Mucosa of gallbladder (tissue), 1 donor: ENCODE measurements around the gene NOL4L. TPM values are rescaled to one million over a fixed set of nuclear protein-coding genes. Genes with fewer than 3 reads are reported as not detected.
A peak's percentile ranks its signal among the peaks of the same experiment; 100 is the strongest.

Source experiments
- DNase-seq: peaks from one replicate; pipeline ENCODE4 v3.0.0-alpha.2; 2020; ENCODE audit warnings: low spot score
- total RNA-seq: library from RNA; stranded (reverse); gene quantifications from one replicate; pipeline ENCODE4 v1.2.1, GENCODE V29; 2021
- donor health status: DM: no; HTN: no; CAD: no.

Gene NOL4L
- total RNA-seq, 1 donor from 2014 or later, result 53.0 TPM

DNA sequence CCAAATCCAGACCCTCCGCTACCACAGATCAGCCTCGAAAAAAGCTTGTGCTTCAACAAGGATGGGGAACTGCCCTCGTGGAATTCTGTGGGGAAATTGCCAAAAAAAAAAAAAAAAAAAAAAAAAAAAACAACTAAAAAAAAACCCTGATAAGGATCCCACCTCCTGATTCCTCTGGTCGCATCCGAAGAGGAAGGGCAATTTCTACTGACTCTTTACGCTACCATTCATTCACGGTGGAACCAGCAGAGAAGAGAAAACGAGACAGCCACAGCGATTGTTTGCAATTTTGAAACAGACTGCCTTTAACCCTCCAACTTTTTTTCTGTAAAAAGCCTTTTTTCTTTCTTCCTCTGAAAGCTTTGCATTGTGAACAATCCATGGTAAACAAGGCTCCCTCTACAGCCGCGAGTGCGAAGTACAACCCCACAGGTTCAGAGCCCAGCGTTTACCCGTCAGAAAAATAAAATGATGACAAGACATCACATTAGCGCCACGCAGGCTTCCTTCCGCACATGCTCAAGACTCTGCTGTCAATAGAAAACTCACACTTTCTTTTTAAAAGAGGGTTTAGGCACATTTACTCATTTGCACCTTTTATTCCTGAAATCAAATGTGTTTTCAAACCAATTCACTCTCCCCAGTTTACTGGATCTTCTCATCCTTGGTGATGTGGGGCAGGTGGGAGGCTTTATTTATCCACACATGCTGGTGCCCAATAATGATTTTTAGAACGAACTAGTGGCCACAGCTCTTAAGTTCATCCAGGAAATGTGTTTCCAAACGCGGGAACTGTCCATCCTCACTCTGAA, 100.0 kb downstream of the NOL4L start:
- peak; percentile 86 for DNase-seq

DNA sequence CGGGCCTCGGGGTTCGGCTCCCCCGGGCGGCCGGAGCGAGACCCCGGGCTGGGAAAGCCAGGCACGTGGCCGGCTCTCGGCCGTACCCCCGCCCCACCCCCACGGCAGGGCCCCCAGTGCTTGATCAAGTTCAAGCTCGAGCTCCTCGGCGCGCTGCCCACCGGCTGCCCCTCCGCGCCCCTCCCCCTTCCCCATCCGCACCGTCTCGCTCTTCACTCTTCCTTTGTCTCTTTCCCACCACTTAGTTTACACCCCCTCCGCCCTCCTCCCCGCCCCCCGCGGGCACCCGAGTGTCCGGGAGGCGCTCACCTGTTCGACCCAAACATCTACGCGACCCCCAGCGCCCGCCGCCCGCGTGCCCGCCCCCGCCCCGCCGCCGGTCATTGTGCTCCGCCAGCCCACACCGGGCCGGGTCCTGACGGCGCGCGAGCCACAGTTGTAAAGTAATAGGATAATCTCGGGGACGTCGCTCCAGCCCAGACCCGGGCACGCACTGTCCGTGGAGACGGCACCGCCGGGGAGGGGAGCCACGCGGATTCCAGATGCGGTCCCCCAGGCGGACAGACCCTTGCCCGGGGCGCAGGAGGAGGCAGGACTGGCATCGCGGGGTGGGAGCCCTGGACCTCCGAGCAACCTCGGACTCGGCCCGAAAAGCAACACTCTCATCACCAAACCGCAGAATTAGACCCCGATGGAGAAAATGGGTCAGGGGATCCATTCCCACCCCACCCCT, 100.7 kb downstream of the NOL4L start:
- DNase-seq, result no peak

DNA sequence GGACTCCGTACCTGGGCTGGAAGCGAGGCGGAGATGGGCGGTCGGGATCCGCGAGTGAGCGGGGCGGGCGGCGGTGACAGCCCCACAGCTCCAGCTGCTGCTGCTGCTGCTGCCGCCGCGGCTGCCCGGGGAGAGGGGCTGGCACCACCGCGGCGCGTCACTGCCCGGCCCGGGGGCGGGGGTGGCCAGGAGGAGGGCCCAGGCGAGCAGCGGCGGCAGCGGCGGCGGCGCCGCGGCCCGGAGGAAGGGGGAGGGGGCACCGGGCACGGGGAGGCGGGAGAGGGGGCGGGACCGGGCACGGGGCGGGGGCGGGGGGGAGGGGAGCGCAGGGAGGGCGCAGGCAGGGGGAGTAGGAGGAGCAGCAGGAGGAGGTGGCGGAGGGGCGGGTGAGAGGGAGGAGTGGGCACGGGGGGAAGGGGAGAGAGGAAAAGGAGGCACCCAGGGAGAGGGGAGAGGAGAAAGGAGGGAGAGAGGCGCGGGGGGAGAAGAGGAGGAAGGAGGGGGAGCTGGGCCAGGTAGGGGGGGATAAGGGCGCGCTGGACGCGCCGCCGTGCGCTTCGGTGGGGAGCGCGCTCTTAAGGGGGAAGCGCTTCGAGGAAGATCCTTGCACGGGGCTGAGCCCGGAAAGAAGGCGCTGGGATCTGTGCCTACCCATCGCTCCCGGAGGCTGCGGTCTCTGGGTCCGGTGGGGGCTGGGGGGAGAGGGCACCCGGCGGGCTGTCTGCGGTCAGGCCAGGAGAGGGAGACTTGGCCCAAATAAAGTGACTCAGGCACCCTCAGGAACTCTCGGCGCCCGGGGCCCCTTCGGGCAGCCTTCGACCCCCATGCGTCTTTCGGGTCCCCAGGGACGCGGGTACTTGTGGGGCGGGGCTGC, 101.5 kb downstream of the NOL4L start:
- peak; percentile 63 for DNase-seq

DNA sequence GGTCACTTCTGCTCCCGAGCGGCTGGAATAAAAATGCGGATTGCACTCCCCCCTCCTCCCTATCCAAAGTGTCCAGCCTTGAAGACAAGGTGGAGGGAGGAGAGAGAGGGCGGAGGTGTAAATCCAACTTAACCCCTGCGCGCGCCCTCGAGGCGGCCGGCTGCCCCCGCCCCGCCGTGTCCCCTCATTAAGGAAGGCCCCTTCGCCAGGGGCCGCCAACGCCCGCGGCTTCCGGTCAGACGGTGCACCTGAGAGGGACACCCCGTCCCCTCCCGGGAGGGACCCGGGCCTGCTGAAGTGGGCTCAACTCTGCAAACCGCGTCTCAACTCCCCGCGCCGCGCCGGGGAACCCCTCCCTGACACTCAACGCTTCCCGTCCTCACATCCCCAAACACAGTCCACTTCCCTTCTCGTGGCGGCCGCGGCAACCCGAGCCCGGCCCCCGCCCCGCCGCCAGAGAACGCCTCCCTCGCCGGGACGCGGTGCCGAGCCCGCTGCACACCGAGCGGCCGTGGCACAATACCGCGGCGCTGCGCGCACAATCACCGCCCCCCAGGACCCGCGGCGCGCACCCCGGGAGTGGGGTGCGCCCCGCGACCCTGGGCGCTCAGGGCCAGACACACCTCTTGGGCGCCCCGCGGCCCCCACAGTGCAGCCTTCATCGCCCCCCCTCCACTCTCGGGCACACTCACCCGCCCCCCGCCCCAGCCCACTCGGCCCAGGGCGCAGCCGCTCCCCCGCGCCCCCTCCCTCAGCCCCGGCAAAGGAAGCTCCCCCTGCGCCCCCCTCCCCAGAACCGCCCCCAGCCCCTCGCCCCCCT, 102.5 kb downstream of the NOL4L start:
- no peak for DNase-seq

DNA sequence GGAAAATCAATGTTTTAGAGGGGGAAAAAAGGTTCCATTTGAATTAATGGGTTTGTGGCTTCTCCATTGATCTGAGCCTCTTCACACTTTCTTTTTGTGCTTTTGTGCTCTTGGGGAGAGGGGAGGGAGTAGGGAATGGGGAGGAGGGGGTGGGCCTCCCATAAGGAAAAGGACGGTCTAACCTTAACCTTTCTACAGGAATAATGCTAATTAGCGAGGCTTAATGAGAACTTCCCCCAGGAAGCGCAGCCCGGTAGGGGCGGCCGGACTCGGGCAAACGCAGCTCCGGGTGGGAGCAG, 103.0 kb downstream of the NOL4L start:
- DNase-seq, result no peak

DNA sequence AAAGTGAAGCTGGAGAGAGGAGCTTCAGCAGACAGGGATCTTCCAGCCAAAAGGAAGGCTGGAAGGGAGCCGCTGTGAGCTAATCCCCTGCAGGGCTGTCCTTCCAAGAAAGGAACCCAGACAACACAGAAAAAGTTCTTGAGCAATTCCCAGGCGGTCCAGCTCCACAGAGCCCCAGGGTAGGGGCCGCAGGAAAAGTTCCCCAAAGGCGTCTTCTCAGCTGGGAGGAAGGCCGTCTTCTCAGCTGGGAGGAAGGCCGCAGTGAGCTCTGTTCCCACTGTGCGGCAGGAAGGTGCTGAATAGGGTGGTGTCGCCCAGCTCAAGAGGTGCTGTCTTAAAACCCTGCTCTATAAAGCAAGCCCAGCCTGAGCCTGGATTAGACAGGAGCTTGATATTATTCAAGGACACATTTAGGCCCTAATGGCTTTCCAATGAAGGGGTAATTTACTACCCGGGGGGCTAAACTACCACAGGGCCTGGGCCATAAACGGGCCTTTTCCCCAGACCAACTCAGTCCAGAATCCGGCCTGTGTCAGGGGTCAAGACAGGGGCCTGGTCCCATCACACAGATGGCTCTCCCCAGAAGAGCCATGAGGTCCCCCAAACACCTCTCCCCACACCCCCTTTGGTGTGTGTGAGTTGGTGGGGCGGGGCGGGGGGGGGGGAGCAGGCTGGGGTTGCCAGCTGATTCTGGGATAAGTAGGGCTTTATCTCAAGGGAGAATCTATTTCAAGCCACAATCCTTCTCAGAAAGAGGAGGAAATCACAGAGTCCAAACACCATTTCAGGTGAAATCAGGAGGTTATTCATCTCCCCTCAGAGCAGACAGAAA, 103.6 kb downstream of the NOL4L start:
- DNase-seq, result no peak

DNA sequence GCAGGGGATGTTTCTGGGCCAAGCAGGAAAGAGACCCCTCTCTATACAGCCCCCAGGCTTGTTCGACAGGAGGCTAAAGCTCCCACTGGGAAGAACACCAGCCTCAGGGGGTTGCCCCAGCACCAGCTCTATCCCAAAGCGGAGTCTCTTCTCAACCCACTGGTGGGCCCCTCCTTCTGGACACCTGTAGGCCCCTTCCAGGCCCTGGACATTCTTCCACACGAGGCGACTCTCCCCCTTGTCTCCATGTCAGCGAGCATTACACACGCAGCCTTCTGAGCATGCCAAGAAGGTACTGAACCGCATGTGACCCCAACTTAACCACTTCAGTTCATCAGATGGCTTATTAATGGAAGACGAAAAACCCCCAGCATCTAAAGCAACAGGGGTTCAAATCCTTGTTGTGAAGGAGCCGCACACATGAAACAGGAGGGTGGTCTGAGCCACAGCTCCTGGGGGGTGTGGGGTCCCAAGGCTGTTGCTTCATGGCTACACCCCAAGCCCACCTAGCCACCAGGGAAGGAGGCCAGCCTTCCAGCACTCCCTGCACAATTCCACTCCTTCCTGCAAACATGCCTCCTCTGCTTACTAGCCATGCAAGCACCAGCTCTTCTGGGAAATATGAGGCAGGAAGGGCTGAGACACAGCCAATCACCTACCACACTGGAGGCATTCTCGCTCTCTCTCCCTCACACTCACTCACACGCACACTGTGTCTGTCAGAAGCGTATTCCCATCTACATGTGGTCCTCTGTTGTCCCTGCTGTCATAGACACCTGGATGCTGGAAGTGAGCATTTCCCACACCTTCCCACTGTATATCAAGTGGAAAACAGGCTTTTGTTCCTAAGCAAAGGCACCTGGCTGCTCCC, 104.5 kb downstream of the NOL4L start:
- no peak for DNase-seq

DNA sequence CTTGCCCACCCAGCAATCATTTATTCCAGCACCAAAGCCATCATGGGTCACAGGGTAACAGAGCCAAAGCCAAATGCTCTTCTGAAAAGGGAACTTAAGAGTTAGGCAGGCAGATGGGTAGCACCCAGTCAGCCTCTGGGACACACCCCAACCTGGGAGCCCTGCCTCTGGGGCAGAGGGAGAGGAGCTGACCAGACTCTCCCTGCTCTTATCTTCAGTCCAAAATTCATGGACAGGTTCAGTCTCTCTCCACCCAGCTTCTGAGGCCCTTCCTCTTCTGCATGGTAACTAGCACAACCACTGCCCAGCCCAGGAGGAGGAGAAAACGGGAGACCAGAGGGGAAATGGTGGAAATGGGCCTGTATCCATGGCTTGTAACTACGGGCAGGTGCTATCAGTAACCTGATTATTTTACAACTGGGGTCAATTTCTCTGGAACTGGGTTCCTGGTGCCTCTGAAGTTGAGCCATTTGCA, 105.4 kb downstream of the NOL4L start:
- DNase-seq, result no peak

DNA sequence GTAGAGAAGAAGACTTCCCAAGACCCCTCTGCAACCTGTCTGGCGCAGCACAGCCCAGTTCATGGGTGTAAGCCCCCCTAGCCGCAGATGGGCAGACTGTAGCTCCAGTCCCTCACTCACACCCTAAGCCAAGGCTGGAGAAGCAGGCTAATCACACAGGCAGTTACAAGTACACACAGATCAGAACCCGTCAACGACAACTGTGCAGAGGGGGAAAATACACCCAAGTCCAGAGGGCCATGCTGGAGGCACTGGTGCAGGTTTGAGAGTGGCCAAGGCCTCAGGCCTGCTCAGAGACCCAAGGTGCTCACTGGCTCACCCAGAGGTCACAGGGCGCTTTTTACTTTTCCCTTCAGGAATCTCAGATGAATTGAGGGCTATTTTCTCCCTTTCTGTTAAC, 106.1 kb downstream of the NOL4L start:
- no peak for DNase-seq

DNA sequence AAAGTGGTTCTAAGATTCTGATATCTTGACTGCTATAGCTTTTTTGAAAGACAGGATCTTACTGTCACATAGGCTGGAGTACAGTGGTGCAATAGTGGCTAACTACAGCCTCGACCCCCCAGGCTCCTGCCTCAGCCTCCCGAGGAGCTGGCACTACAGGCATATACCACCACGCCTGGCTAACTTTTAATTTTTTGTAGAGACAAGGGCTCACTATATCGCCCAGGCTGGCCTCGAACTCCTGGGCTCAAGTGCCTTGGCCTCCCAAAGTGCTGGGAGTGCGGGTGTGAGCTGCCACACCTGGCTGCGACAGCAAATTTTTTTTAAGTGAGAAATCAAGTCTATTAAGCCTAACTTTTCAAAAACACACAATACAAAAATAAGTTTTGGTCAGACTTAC, 106.6 kb downstream of the NOL4L start:
- no peak for DNase-seq

DNA sequence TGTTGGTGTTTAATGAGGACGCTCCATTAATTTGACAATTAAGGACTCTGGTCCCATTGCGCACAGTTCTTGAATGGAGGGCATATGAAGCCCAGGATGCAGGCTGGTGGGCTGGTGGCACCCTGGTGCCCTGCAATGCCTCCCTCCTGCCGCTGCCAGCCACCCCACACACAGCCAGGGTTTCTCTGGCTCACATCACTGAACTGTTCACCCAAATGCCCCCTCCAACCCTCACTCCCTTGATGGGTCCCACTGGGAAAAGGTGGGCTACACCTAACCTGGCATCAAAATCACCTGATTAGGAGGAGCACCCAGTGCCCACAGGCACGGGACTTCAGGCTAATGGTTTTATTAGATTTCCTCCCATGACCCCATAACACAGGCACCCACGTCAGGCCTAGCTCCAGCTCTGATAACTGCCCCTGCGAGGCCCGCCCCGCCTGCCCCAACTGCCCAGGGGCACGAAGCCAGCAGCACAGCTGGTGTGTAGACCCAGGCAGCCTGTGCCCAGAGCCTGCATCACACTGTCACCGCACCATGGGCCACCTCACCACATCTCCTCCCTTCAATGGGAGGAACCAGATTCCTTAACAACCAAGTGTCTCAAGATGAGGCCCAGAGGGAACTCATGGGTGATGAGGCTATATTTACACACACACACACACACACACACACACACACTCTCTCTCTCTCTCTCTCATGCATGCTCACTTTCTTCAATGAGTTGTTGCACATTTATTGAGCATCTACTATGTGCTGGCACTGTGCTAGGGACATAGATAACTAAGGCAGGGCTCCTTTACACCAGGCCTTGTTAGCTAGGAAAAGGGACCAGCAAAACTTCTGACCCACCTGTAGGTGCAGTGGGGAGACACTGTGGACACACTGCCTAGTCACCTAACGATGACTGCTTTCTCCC, 107.3 kb downstream of the NOL4L start:
- no peak for DNase-seq

DNA sequence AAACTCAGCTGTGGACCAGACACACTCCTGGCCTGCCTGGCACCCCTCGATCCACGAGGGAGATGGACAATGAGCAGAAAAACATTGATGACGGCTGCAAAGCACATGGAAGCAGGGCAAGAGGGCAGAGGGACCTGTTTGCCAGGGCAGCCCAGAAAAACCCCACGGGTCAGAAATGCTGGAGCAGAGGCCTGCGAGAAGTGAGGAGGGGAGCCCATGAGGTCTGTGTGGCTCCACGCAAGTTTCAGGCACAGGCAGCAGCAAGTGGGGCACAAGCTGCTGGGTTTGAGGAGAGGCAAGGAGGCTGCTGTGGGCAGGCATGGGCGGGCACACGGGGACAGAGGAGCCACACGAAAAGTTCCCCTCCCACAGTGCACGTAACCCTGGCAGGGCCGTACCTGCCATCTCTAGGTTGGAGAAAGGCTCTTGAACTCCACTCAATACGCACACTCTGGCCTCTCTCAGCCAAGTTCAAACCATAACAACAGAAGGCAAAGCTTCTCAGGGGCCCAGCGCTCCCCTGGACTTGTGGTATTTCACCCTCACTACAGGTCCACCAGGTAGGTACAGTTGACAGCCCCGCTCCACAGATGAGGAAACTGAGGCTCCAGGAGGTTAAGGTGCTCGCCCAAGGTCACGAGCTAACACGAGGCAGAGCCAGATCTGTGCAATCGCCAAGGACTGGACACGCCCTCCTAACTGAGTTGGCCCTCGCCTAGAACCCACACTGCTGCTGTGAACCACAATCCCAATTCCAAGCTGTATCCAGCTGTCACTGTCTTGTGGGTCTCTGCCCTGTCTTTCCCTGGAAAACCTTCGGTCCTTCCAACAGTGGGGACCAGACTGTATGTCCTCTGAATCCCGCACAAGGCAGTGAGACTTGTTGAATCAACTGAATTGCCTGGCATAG, 108.2 kb downstream of the NOL4L start:
- no peak for DNase-seq

DNA sequence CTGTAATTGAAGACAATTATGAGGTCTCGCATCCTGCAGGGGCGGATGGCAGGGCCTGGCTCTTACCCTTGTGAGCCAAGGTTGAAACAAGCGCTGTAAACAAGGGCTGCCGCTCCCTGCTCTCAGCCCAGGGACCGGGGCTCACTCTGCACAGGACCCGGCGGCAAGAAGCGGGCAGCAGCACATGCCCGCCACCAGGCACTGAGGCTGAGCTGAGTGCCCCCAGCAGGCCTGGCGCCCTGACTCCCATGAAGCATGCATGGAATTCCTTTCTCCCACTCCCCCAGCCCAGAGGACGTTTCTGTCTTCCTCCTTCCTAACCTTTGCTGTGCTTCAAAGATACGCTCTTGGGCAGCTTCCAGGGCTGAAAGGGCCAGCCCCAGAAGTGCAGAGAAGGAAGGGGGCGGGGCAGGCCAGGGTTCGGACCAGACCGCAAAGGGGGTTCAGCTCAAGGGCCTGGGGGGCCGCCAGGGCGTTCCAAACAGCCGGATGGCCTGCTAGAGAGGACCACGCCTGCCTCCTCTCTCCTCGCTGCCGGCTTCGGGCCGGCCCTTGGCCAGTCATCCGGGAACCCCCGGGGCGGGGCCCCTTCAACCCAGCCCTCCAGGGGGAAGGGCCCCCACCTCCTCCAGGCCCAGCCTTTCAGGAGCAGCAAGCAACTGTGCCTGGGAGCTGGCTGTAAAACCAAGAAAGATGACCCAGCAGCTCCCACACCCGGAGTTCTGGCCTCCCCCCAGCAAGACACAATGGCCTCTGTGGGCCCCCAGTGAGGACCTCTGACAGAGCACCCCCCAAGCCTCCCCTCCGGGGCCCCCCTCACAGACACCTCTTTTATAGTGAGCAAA, 109.9 kb downstream of the NOL4L start:
- peak; percentile 94 for DNase-seq

DNA sequence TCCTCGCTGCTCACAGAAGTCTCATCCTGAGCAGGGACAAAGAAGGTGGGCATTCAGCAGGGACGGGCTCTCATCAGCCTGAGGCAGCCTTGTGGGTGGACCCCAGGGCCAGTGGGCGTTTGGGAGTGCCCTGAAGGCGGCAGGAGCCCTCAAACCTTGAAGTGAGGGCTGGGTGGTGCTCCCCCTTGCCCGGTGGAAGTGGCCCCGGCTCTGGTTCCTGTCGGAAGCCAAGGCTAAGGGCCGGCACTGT, 110.5 kb downstream of the NOL4L start:
- DNase-seq, result no peak

DNA sequence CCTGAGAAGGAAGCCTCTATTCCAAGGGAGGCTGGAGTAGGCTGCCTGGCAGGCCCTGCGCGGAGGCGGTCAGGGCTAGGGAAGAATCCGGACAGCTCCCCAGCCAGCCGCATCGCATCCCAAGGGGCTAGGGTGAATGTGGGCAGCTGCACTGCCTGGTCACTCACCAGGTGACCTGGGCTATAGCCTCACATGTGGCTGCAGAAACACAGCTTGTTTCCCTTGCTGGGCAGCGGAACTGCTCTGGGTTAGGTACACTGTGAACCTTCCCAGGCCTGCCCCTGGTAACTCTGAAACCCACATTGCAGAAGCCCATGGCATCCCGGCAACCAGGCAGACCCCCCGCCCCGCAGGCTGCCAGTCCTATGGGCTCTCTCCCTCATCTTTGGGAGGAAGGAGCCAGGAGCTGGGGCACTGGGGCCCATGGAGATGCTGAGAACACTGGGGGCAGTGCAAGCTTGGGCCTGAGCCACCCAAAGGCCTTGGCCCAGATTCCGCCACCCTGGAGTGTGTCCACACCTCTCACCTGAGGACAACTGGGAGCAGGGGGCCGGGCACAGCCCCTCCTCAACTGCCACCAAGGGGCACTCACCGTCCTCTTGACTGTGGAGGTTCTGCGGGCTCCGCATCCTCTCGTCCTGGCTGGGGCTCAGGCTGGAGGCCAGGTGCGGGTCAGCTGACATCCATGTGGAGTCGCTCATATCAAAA, 111.0 kb downstream of the NOL4L start:
- no peak for DNase-seq
